GM12878 (cell line): ENCODE measurements around the gene NLGN4X. TPM values are rescaled to one million over a fixed set of nuclear protein-coding genes. Genes with fewer than 3 reads are reported as not detected.
A peak's percentile ranks its signal among the peaks of the same experiment; 100 is the strongest.

Source experiments
- ATAC-seq: fragments of 200-7000 bp; cut with Tn5 transposase; 3 replicates; pipeline ENCODE4 v1.9.1; 2020; ENCODE audit warnings: mild to moderate bottlenecking, moderate library complexity
- BruUV-seq: library from RNA; stranded (reverse); fragments of 400-500 nt; replicated peaks from 2 replicates; lab custom pipeline; 2021; lab: Mats Ljungman, UMichigan
- CTCF ChIA-PET: fragments of 300-600 bp; sonication (Branson Sonifier 250); formaldehyde crosslinking; extraction: SDS; loops from one replicate; lab custom pipeline; 2021; ENCODE audit warnings: inconsistent platforms; lab: Yijun Ruan, JAX
- POLR2A ChIA-PET: fragments of 350-600 bp; formaldehyde crosslinking; extraction: SDS; loops from one replicate; lab custom pipeline; 2021; ENCODE audit warnings: inconsistent platforms; lab: Charles Lee
- RAD21 ChIA-PET: fragments of 300-600 bp; sonication (Branson Sonifier 250); formaldehyde crosslinking; loops from one replicate; lab custom pipeline; 2023; ENCODE audit warnings: antibody characterized with exemption; ENCODE audit not compliant: unreplicated experiment; lab: Charles Lee
- SMC1A ChIA-PET: fragments of 300-600 bp; sonication (Branson Sonifier 250); formaldehyde crosslinking; loops from one replicate; lab custom pipeline; 2023; ENCODE audit not compliant: unreplicated experiment, uncharacterized antibody; lab: Charles Lee
- DNase-seq: peaks from one replicate; pipeline ENCODE4 v3.0.0-alpha.2; 2011; ENCODE audit warnings: low read depth, low spot score
- FAIRE-seq: peaks from 3 replicates; lab custom pipeline; 2011; peaks lifted over from hg19 to GRCh38; lab: Jason Lieb, UNC
- H2AFZ ChIP-seq: 2 replicates; pipeline ENCODE4 v1.6.0; 2011; ENCODE audit warnings: low read depth, low read length, control low read depth; ENCODE audit not compliant: control insufficient read depth
- H3K27ac ChIP-seq: 2 replicates; pipeline ENCODE4 v1.5.1; 2011; ENCODE audit warnings: control low read depth; ENCODE audit not compliant: control insufficient read depth, insufficient read depth
- H3K27me3 ChIP-seq, 2 experiments: replicated peaks in 1 of 2; 2 replicates each; pipeline versions ENCODE4 v1.6.0 to v1.6.1; 2011; ENCODE audit warnings: low read length in 1 of 2; ENCODE audit not compliant: control insufficient read depth in 2 of 2, insufficient read depth in 2 of 2
- H3K36me3 ChIP-seq, 2 experiments: 2 replicates each; pipeline ENCODE4 v1.5.1; 2011; ENCODE audit warnings: low read length in 1 of 2; ENCODE audit not compliant: control insufficient read depth in 2 of 2, insufficient read depth in 2 of 2
- H3K4me1 ChIP-seq: 2 replicates; pipeline ENCODE4 v1.6.1; 2011; ENCODE audit warnings: mild to moderate bottlenecking, low read length, moderate library complexity, mixed read lengths; ENCODE audit not compliant: control insufficient read depth, insufficient read depth
- H3K4me2 ChIP-seq: 2 replicates; pipeline ENCODE4 v1.6.0; 2011; ENCODE audit warnings: control low read depth; ENCODE audit not compliant: control insufficient read depth, insufficient read depth
- H3K4me3 ChIP-seq: fragments of 200-600 bp; sonication (generic); 2 replicates; pipeline ENCODE4 v1.5.1; 2016
- H3K79me2 ChIP-seq: 2 replicates; pipeline ENCODE4 v1.6.0; 2011; ENCODE audit warnings: low read length; ENCODE audit not compliant: control insufficient read depth, insufficient read depth
- H3K9ac ChIP-seq: 2 replicates; pipeline ENCODE4 v1.8.0; 2011; ENCODE audit warnings: low read length, control low read depth, mixed read lengths; ENCODE audit not compliant: control insufficient read depth, insufficient read depth
- H3K9me3 ChIP-seq: replicated peaks from 3 replicates; pipeline ENCODE4 v1.5.1; 2011; ENCODE audit warnings: mild to moderate bottlenecking, low read length; ENCODE audit not compliant: control insufficient read depth, insufficient read depth
- H4K20me1 ChIP-seq: 2 replicates; pipeline ENCODE4 v1.6.0; 2011; ENCODE audit not compliant: control insufficient read depth, insufficient read depth
- ATF7 ChIP-seq: fragments of 450-650 bp; IDR thresholded peaks from 2 replicates; pipeline ENCODE4 v1.6.1; 2016; ENCODE audit warnings: low read depth, mild to moderate bottlenecking
- CHD1 ChIP-seq: IDR thresholded peaks from 2 replicates; pipeline ENCODE4 v1.6.1; 2012; ENCODE audit warnings: low read depth, low read length, improper control_type of control experiment
- EZH2 ChIP-seq: IDR thresholded peaks from 2 replicates; pipeline ENCODE4 v1.6.1; 2012; ENCODE audit warnings: low read depth, mild to moderate bottlenecking, control low read depth, inconsistent platforms, low read length, borderline replicate concordance; ENCODE audit not compliant: control insufficient read depth
- HCFC1 ChIP-seq: fragments of 150-350 bp; IDR thresholded peaks from 2 replicates; pipeline ENCODE4 v1.6.1; 2014; ENCODE audit warnings: low read length
- MTA2 ChIP-seq: fragments of 450-650 bp; IDR thresholded peaks from 2 replicates; pipeline ENCODE4 v1.6.1; 2016; ENCODE audit warnings: low read depth, mild to moderate bottlenecking, moderate library complexity
- NFIC ChIP-seq: IDR thresholded peaks from 2 replicates; pipeline ENCODE4 v1.6.1; 2012; ENCODE audit warnings: low read depth, mild to moderate bottlenecking, inconsistent platforms, low read length, moderate library complexity
- PAX8 ChIP-seq: fragments of 450-650 bp; IDR thresholded peaks from 2 replicates; pipeline ENCODE4 v1.6.1; 2017; ENCODE audit warnings: mild to moderate bottlenecking, moderate library complexity
- POLR2AphosphoS5 ChIP-seq: IDR thresholded peaks from 2 replicates; pipeline ENCODE4 v1.6.1; 2011; ENCODE audit warnings: mild to moderate bottlenecking, low read length, inconsistent platforms
- SMAD5 ChIP-seq: IDR thresholded peaks from 2 replicates; pipeline ENCODE4 v1.6.1; 2016; ENCODE audit warnings: antibody characterized with exemption, low read depth
- SPI1 ChIP-seq: IDR thresholded peaks from 2 replicates; pipeline ENCODE4 v1.6.1; 2011; ENCODE audit warnings: low read depth, mild to moderate bottlenecking, low read length, moderate library complexity, borderline replicate concordance; ENCODE audit not compliant: insufficient read depth
- TARDBP ChIP-seq: IDR thresholded peaks from 2 replicates; pipeline ENCODE4 v1.6.1; 2016; ENCODE audit warnings: borderline replicate concordance
- WRNIP1 ChIP-seq: IDR thresholded peaks from 2 replicates; pipeline ENCODE4 v1.6.1; 2011; ENCODE audit warnings: low read depth, low read length, improper control_type of control experiment, borderline replicate concordance
- ZNF217 ChIP-seq: fragments of 450-650 bp; IDR thresholded peaks from 2 replicates; pipeline ENCODE4 v1.6.1; 2017; ENCODE audit warnings: antibody characterized with exemption, mild to moderate bottlenecking
- ZNF384 ChIP-seq: IDR thresholded peaks from 2 replicates; pipeline ENCODE4 v1.6.1; 2012; ENCODE audit warnings: low read depth, mild to moderate bottlenecking, low read length, improper control_type of control experiment, borderline replicate concordance
- ZSCAN29 ChIP-seq: fragments of 450-650 bp; IDR thresholded peaks from 2 replicates; pipeline ENCODE4 v1.6.1; 2017; ENCODE audit warnings: mild to moderate bottlenecking, moderate library complexity
- WGBS: methylation state at CpG from one replicate; pipeline ENCODE4 v1.1.6; 2016; ENCODE audit warnings: low lambda C conversion rate; ENCODE audit not compliant: insufficient replicate concordance, insufficient coverage; ENCODE audit errors: missing lambda C conversion rate; 5-methylcytosine and 5-hydroxymethylcytosine counted together
- in situ Hi-C: fragments of 300-500 bp; cut with MboI; formaldehyde crosslinking; loops from 9 replicates; pipeline ENCODE4 v1.14.3; 2018; ENCODE audit warnings: mixed read lengths
- intact Hi-C: fragments of 100-400 bp; cut with micrococcal nuclease; formaldehyde crosslinking; loops from one replicate; pipeline ENCODE4 v1.14.2; 2022; ENCODE audit not compliant: unreplicated experiment
- polyA plus RNA-seq, 11 experiments: library from polyadenylated mRNA; depleted of rRNA in 4 of 11; unstranded in 6 of 11; stranded (reverse) in 5 of 11; fragments of >200 nt; fragmentation: Nextera tagmentation in 4 of 11; fragmentation: Illumina TruSeq in 1 of 11; extraction: Ambion mirVana in 4 of 11; extraction: Trizol in 1 of 11; gene quantifications; 1 replicate in 1 of 11; 2 replicates in 10 of 11; pipeline versions ENCODE4 v1.2.1 to v1.2.3, GENCODE V29; 2011 to 2016; ENCODE audit warnings: inconsistent platforms in 2 of 11, missing spikeins in 2 of 11, low read depth in 1 of 11
- total RNA-seq, 4 experiments: library from RNA; depleted of rRNA in 3 of 4; stranded (reverse); fragments of >200 nt in 3 of 4; fragmentation: Illumina TruSeq in 1 of 4; extraction: Trizol in 1 of 4; gene quantifications; 2 replicates each; pipeline versions ENCODE4 v1.2.1 to v1.2.3, GENCODE V29; 2013 to 2021

The NLGN4X gene
- total and polyA plus RNA-seq, 10 of the 15 experiments (the other 5 are each of a cell fraction or from before 2014, with no cell fraction given), result 0.02 to 1.5 (median 0.09) TPM; not detected in 2

DNA sequence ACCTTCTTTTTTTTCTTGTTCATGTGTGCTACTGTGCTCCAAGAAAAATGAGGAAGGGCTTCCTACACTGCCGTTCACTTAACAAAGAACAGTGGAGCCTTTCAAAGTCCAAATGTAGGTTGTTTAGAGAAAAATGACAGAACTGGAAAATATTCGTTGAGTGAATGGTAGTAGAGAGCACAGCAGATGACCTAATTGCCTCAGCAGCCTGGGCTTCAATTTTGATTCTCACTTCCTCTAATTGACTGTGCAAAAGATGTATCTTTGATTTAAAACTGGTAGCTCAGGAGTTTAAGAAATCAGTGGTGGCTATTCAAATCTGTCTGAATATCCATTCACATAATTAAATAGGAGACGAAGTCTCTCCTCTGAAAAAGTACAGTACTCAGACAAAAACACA lies 5.2 kb downstream of the NLGN4X start:
- no peaks in the 10 kb centered on the region for H3K9me3 ChIP-seq
- H3K27me3 ChIP-seq, result peaks cover 0 to 2% of the 10 kb centered on the region in 2 experiments; a peak in 1 of 4 replicates
- H3K4me3 ChIP-seq, result no peak overlapping the region
- H3K79me2 ChIP-seq, result no peaks in the 10 kb centered on the region
- CTCF ChIA-PET, result interaction anchor here (1.7 kb wide), 1 partner anchor 140 kb away, joined by 5 read pairs; no protein-coding TSS in a partner anchor
- H2AFZ ChIP-seq, result no peak overlapping the region
- no peak for DNase-seq
- in situ Hi-C loops, result no loop called here
- H3K9ac ChIP-seq, result no peak overlapping the region
- SMC1A ChIA-PET, result interaction anchor here (0.6 to 1.0 kb wide), 2 partner anchors 55 to 93 kb away, joined by 3 to 4 read pairs; no protein-coding TSS in a partner anchor
- H3K4me2 ChIP-seq, result no peak overlapping the region
- no peaks in the 10 kb centered on the region for H3K36me3 ChIP-seq
- H3K27ac ChIP-seq, result no peak overlapping the region
- no peaks in the 10 kb centered on the region for H4K20me1 ChIP-seq
- no peak for TF ChIP-seq WRNIP1
- no peak for TF ChIP-seq ZSCAN29
- no peak for TF ChIP-seq CHD1
- peak; percentile 63 for TF ChIP-seq SPI1
- TF ChIP-seq ATF7, result peak; percentile 70
- TF ChIP-seq, all 136 proteins: peak for 2
- intact Hi-C loops, result no loop called here
- ChIA-PET POLR2A (interaction anchor here (0.5 kb wide), 1 partner anchor 41 kb away, joined by 3 read pairs; no protein-coding TSS in a partner anchor), RAD21 (interaction anchor here (1.6 kb wide), 1 partner anchor 94 kb away, joined by 4 read pairs; no protein-coding TSS in a partner anchor)
- ATAC-seq, result peak; percentile 76
- BruUV-seq, result no TSS peak
- WGBS, result 12% methylated on average over 3 of the region's 3 CpGs
- no peak for FAIRE-seq
- no peaks in the 10 kb centered on the region for H3K4me1 ChIP-seq

DNA sequence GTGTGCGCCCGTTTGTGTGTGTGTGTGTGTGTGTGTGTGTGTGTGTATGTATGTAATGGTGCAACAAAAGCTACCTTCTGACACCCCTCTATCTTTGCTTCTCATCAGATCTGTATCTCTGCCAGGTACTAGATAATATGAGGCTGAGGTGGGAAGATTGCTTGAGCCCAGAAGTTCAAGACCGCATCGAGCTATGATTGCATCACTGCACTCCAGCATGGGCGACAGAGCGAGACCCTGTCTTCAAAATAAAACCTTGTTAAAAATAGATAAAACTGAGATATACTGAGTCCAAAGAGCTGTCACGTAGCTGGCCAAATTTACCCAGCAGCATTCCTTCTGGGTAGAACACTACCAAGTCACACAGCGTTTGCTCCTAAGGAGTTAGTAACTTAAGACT lies 18.4 kb downstream of the NLGN4X start:
- ChIA-PET RAD21 (no interaction called here), SMC1A (interaction anchor here (1.0 to 1.4 kb wide), 2 partner anchors 12 to 14 kb away, joined by 5 to 7 read pairs; no protein-coding TSS in a partner anchor), POLR2A (no interaction called here), CTCF (interaction anchor here (1.0 kb wide), 1 partner anchor 12 kb away, joined by 3 read pairs; no protein-coding TSS in a partner anchor)
- no peak overlapping the region for H3K4me2 ChIP-seq
- FAIRE-seq (no peak), DNase-seq (no peak), ATAC-seq (no peak)
- no TSS peak for BruUV-seq
- H3K36me3 ChIP-seq, result no peaks in the 10 kb centered on the region
- H3K4me3 ChIP-seq, result no peak overlapping the region
- no peak overlapping the region for H3K27ac ChIP-seq
- no peaks in the 10 kb centered on the region for H3K4me1 ChIP-seq
- intact Hi-C loops (no loop called here), in situ Hi-C loops (no loop called here)
- H3K9ac ChIP-seq, result no peak overlapping the region
- no peaks in the 10 kb centered on the region for H3K79me2 ChIP-seq
- H2AFZ ChIP-seq, result no peak overlapping the region
- no peaks in the 10 kb centered on the region for H3K27me3 ChIP-seq
- WGBS, result 73% methylated on average over 8 of the region's 8 CpGs
- TF ChIP-seq EZH2, result no peak
- no peak for TF ChIP-seq PAX8
- TF ChIP-seq ZNF217, result no peak
- TF ChIP-seq HCFC1, result no peak
- no peak for TF ChIP-seq NFIC
- TF ChIP-seq SMAD5, result no peak
- TF ChIP-seq MTA2, result no peak
- no peak for TF ChIP-seq TARDBP
- TF ChIP-seq POLR2AphosphoS5, result no peak
- TF ChIP-seq ZNF384, result no peak
- no peaks in the 10 kb centered on the region for H3K9me3 ChIP-seq
- H4K20me1 ChIP-seq, result no peaks in the 10 kb centered on the region
